Liver (tissue), 9 donors: Measurements from ENCODE around the gene SMARCE1. TPM values are rescaled to one million over a fixed set of nuclear protein-coding genes. Genes with fewer than 3 reads are reported as not detected.

Source experiments
- DNase-seq: peaks from one replicate; pipeline ENCODE4 v3.0.0-alpha.2; 2017; ENCODE audit warnings: low spot score
- H3K27ac ChIP-seq, 2 donors: one replicate each; pipeline ENCODE4 v1.7.0; 2013; ENCODE audit warnings: inconsistent platforms in 2 of 2, low read length in 2 of 2, control low read depth in 1 of 2, low read depth in 1 of 2, mild to moderate bottlenecking in 1 of 2
- H3K27me3 ChIP-seq, 4 donors: one replicate each; pipeline versions ENCODE4 v1.6.1 to v1.7.0; 2013; ENCODE audit warnings: low read length in 3 of 4, inconsistent platforms in 1 of 4, mild to moderate bottlenecking in 1 of 4, moderate library complexity in 1 of 4; ENCODE audit not compliant: control insufficient read depth in 4 of 4, insufficient read depth in 4 of 4
- H3K36me3 ChIP-seq, 4 donors: one replicate each; pipeline versions ENCODE4 v1.6.1 to v1.7.0; 2013; ENCODE audit warnings: low read length in 3 of 4, mild to moderate bottlenecking in 3 of 4, low read depth in 1 of 4, moderate library complexity in 1 of 4; ENCODE audit not compliant: control insufficient read depth in 4 of 4, insufficient read depth in 3 of 4
- H3K4me1 ChIP-seq, 4 donors: one replicate each; pipeline versions ENCODE4 v1.6.1 to v1.7.0; 2013; ENCODE audit warnings: low read length in 3 of 4, mild to moderate bottlenecking in 3 of 4, moderate library complexity in 1 of 4; ENCODE audit not compliant: control insufficient read depth in 4 of 4, insufficient read depth in 4 of 4
- H3K4me3 ChIP-seq, 3 donors: one replicate each; pipeline versions ENCODE4 v1.6.1 to v1.7.0; 2013; ENCODE audit warnings: low read length in 3 of 3, control low read depth in 1 of 3, low read depth in 1 of 3, mild to moderate bottlenecking in 1 of 3
- H3K9ac ChIP-seq, 2 donors: one replicate each; pipeline ENCODE4 v1.7.0; 2013; ENCODE audit warnings: low read length in 2 of 2, mild to moderate bottlenecking in 2 of 2, moderate library complexity in 2 of 2, control low read depth in 1 of 2, low read depth in 1 of 2
- H3K9me3 ChIP-seq, 4 donors: one replicate each; pipeline versions ENCODE4 v1.6.1 to v1.7.0; 2013; ENCODE audit warnings: low read length in 3 of 4; ENCODE audit not compliant: control insufficient read depth in 4 of 4
- ATF3 ChIP-seq: IDR thresholded peaks from 2 replicates; pipeline ENCODE4 v1.6.1; 2016; ENCODE audit warnings: antibody characterized with exemption
- CTCF ChIP-seq: fragments of 150-350 bp; IDR thresholded peaks from 2 replicates; pipeline ENCODE4 v1.5.1; 2017; ENCODE audit warnings: improper control_type of control experiment, low read depth, low read length; ENCODE audit not compliant: missing input control
- EGR1 ChIP-seq, 2 donors: IDR thresholded peaks; 2 replicates each; pipeline ENCODE4 v1.6.1; 2016 to 2018; ENCODE audit warnings: antibody characterized with exemption in 2 of 2, low read depth in 2 of 2
- FOXA1 ChIP-seq: IDR thresholded peaks from 2 replicates; pipeline ENCODE4 v1.6.1; 2016; ENCODE audit warnings: antibody characterized with exemption
- FOXA2 ChIP-seq: IDR thresholded peaks from 2 replicates; pipeline ENCODE4 v1.6.1; 2016; ENCODE audit warnings: antibody characterized with exemption
- GABPA ChIP-seq, 2 donors: IDR thresholded peaks in 1 of 2; conservative IDR thresholded peaks in 1 of 2; 2 replicates each; pipeline ENCODE4 v1.6.1; 2016; ENCODE audit warnings: antibody characterized with exemption in 2 of 2, mild to moderate bottlenecking in 1 of 2, moderate library complexity in 1 of 2
- HNF4A ChIP-seq, 2 donors: conservative IDR thresholded peaks; 2 replicates each; pipeline ENCODE4 v1.6.1; 2016; ENCODE audit warnings: antibody characterized with exemption in 2 of 2, mild to moderate bottlenecking in 2 of 2
- HNF4G ChIP-seq: IDR thresholded peaks from 2 replicates; pipeline ENCODE4 v1.6.1; 2016; ENCODE audit warnings: antibody characterized with exemption
- MAX ChIP-seq: IDR thresholded peaks from 2 replicates; pipeline ENCODE4 v1.6.1; 2016; ENCODE audit warnings: antibody characterized with exemption
- NR2F2 ChIP-seq: IDR thresholded peaks from 2 replicates; pipeline ENCODE4 v1.6.1; 2016; ENCODE audit warnings: antibody characterized with exemption
- REST ChIP-seq: IDR thresholded peaks from 2 replicates; pipeline ENCODE4 v1.6.1; 2016; ENCODE audit warnings: antibody characterized with exemption, mild to moderate bottlenecking
- SP1 ChIP-seq: IDR thresholded peaks from 2 replicates; pipeline ENCODE4 v1.6.1; 2018; ENCODE audit warnings: antibody characterized with exemption, mild to moderate bottlenecking
- TAF1 ChIP-seq: conservative IDR thresholded peaks from 2 replicates; pipeline ENCODE4 v1.6.1; 2016; ENCODE audit warnings: antibody characterized with exemption, mild to moderate bottlenecking
- YY1 ChIP-seq: IDR thresholded peaks from 2 replicates; pipeline ENCODE4 v1.6.1; 2016; ENCODE audit warnings: antibody characterized with exemption, mild to moderate bottlenecking
- WGBS: extraction: QIAGEN DNeasy Blood & Tissue Kit; methylation state at CpG from one replicate; pipeline ENCODE4 v1.1.7; 2013; 5-methylcytosine and 5-hydroxymethylcytosine counted together
- polyA plus RNA-seq, 2 donors: library from polyadenylated mRNA; stranded (reverse) in 1 of 2; unstranded in 1 of 2; fragments of 200-250 nt in 1 of 2; fragments of >200 nt in 1 of 2; fragmentation: Nextera tagmentation in 1 of 2; extraction: Ambion mirVana in 1 of 2; gene quantifications; one replicate each; pipeline versions ENCODE4 v1.2.1 to v1.2.3, GENCODE V29; 2013 to 2015
- total RNA-seq, 2 donors: library from RNA; depleted of rRNA; stranded (reverse); fragments of >200 nt; gene quantifications; one replicate each; pipeline ENCODE4 v1.2.3, GENCODE V29; 2014
- donor health status: healthy.
- donor health status: healthy.
- donor health status: healthy.
- donor health status: healthy.
- donor health status: healthy.

Gene SMARCE1
- total and polyA plus RNA-seq, 4 donors, result 25.0 to 40.8 (median 36.3) TPM

- peaks cover 0 to 3% (median 1%) of the 10 kb centered on the region in 4 donors for H3K4me1 ChIP-seq
- no peak overlapping the region for H3K27ac ChIP-seq
- no peaks in the 10 kb centered on the region for H3K9me3 ChIP-seq
- no peak for TF ChIP-seq FOXA2
- TF ChIP-seq GABPA (IDR thresholded peaks at IDR 0.05 in 1 of 2, conservative IDR thresholded peaks at IDR 0.05 in 1 of 2), result no peak
- no peak for TF ChIP-seq HNF4G
- no peak for TF ChIP-seq EGR1 (IDR thresholded peaks at IDR 0.05; ENCODE audit: low read depth in 2 of 2)
- no peak for TF ChIP-seq ATF3
- no peak for TF ChIP-seq MAX
- no peak overlapping the region for H3K9ac ChIP-seq
- no peak for DNase-seq
- no peaks in the 10 kb centered on the region for H3K36me3 ChIP-seq
- H3K27me3 ChIP-seq, result no peaks in the 10 kb centered on the region
- 60% methylated on average over 7 of the region's 7 CpGs for WGBS
- H3K4me3 ChIP-seq, result no peak overlapping the region
These were observed 35.7 kb downstream of the SMARCE1 start for GRCh38 chr17:40611840-40612474.

GRCh38 chr17:40610359-40610758 is 37.3 kb downstream of the SMARCE1 start:
- Histone ChIP-seq H3K4me1 (peaks cover 0 to 3% (median 1%) of the 10 kb centered on the region in 4 donors), H3K27me3 (no peaks in the 10 kb centered on the region), H3K4me3 (no peak overlapping the region), H3K9ac (no peak overlapping the region), H3K27ac (no peak overlapping the region), H3K9me3 (no peaks in the 10 kb centered on the region), H3K36me3 (no peaks in the 10 kb centered on the region)
- TF ChIP-seq MAX (no peak), FOXA1 (no peak), CTCF (no peak), YY1 (no peak)
- WGBS, result 83% methylated on average over 2 of the region's 2 CpGs
- DNase-seq, result no peak

- Histone ChIP-seq H3K27ac (no peak overlapping the region), H3K9ac (no peak overlapping the region), H3K9me3 (no peaks in the 10 kb centered on the region), H3K4me1 (peaks cover 0 to 3% (median 2%) of the 10 kb centered on the region in 4 donors), H3K27me3 (no peaks in the 10 kb centered on the region), H3K4me3 (no peak overlapping the region), H3K36me3 (no peaks in the 10 kb centered on the region)
- no peak for TF ChIP-seq NR2F2
- WGBS, result 87% methylated on average over 6 of the region's 6 CpGs
- no peak for DNase-seq
These were observed 39.5 kb downstream of the SMARCE1 start for GRCh38 chr17:40608061-40608581.

GRCh38 chr17:40607641-40608040 is 40.0 kb downstream of the SMARCE1 start:
- Histone ChIP-seq H3K9me3 (no peaks in the 10 kb centered on the region), H3K27me3 (no peaks in the 10 kb centered on the region), H3K4me3 (no peak overlapping the region), H3K9ac (no peak overlapping the region), H3K4me1 (peaks cover 0 to 3% (median 2%) of the 10 kb centered on the region in 4 donors), H3K27ac (no peak overlapping the region), H3K36me3 (no peaks in the 10 kb centered on the region)
- no peak for DNase-seq
- 87% methylated on average over 5 of the region's 5 CpGs for WGBS
- TF ChIP-seq REST (no peak), TAF1 (no peak), HNF4A (conservative IDR thresholded peaks at IDR 0.05) (no peak), ATF3 (no peak), SP1 (no peak), HNF4G (no peak)
